ENCODE data around the gene FAM131C.

- TF ChIP-seq CTCF (IDR thresholded peaks at IDR 0.05; ENCODE audit: insufficient read depth, low read length, poor library complexity, severe bottlenecking) (no peak), EZH2phosphoT487 (conservative IDR thresholded peaks at IDR 0.05; ENCODE audit: low read length) (no peak)
Observed at GRCh38 chr1:16083486-16083885, 10.0 kb upstream of the FAM131C start.
